Stimulated activated CD4-positive, alpha-beta T cell treated with anti-CD3 and anti-CD28 coated beads, Interleukin-12 subunit alpha, Interleukin-12 subunit beta, amount 100 ng/mL, for 48 hours (primary cell): ENCODE measurements around the gene REEP1.
"Not testable (repeated sequence)": the region's sequence is repeated elsewhere in the genome, so short reads cannot be mapped to it uniquely, and the experiment has no call there.

Experiments used
- DNase-seq, 3 donors: peaks; one replicate each; pipeline ENCODE4 v3.0.0-alpha.2; 2020; ENCODE audit warnings: low read depth in 2 of 3, low spot score in 1 of 3

REEP1 gene

DNA sequence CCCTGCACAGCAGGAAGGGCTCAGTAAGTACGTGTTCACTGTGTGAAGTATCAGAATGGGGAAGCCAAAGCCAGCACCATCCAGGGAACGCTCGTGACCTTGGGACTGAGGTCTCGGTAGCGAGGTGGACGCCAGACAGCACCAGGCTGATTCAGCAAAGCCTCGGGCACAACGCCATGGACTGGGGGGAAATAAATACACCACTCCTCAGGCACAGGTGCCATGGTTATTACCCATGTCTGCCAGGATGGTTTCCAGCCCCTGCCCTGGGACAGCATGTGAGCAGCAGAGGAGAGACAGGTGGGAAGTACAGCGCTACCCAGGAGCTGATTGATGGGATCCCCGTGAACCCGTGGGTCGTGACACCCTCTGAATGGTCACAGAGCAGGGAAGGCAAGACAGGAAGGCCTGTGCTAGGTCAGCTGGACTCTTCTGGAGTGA lies 53.0 kb downstream of the REEP1 start:
- no peak for DNase-seq

DNA sequence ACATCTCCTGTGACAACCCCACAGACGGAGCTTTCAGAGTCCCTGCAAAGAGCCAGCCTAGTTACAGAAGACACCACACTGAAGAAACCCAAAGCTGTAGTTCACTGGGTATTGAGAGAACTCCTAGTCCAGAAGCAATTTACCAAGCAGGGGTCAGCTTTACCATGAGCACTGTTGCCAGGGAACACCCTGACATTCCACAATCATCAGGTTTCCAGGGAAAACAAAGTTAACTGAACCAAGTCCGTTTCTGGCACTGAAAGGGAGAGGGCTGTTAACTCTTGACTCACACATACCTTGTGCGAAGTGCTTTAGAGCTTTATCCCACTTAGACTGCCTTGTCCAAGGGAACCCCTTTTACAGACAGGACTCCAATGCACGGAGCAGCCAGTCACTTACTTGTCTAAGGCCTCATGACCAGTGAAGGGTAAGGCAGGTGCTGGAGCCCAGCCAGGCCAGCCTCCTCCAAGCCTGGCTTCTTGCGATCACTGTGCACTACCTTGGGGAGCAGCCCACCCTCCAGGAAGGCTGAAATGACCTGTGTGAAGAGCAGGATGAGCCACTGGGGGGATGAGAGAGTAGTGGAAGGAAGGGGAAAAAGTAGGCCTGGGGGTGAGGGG lies 53.9 kb downstream of the REEP1 start:
- DNase-seq, result no peak

DNA sequence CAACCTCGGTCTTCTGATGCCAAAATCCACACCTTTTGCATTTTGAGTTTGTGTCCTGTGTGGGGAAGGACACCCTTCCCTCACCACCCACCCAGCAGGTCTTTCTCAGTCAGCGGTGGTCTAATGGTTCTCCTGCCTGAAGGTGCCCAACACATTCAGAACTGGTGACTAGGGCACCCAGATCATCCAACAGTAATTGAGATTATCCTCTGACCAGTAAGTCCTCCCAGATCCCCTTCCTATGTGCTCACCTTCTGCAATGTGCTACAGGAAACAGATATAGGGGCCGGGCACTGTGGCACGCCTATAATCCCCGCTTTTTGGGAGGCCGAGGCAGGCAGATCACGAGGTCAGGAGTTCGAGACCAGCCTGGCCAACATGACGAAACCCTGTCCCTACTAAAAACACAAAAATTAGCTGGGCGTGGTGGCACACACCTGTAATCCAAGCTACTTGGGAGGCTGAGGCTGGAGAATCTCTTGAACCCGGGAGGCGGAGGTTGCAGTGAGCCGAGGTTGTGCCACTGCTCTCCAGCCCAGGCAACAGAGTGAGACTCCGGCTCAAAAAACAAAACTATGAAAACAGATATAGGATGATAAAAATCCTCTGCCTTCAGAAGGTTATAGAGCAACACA lies 56.2 kb downstream of the REEP1 start:
- DNase-seq, result no peak

DNA sequence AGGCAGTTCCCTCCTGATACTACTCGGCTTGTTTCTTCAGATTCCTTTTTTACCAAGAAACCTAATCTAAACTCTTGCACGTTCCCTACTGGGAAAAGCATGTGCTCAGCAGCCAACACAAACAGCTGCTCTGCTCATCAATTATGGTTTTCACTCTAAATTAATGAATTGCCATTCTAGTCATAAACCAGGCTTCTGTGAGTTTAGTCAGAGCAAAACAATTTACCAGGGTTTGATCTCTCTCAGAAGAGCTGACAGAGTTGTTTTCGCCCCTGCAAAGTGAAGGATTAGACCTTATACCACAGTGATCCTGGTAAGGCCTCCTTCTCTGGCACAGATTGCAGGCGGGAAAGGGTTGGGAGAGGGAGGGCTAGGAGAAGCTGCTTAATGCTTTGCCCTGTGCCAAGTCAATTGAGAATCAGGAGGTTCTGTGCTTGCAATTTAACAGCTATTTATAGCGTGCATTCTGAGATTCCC lies 57.2 kb downstream of the REEP1 start:
- DNase-seq, result no peak

DNA sequence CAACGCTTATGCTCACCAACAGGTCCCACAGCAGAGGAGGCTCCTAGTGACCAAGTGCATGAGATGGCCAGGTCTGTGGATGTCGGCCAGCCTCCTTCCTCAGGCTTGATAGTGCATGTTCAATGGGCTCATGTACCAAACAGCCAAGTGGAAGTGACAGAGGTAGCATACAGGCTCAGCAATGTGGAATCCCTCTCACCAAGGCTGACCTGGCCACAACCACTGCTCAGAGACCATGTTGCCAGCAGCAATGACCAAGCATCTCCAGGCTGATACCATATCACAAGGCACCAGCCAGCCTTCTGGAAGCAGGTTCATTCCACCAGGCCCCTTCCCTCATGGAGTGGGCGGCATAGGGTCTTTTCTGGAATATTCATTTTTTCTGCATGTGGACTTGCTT lies 61.5 kb downstream of the REEP1 start:
- no peak for DNase-seq

DNA sequence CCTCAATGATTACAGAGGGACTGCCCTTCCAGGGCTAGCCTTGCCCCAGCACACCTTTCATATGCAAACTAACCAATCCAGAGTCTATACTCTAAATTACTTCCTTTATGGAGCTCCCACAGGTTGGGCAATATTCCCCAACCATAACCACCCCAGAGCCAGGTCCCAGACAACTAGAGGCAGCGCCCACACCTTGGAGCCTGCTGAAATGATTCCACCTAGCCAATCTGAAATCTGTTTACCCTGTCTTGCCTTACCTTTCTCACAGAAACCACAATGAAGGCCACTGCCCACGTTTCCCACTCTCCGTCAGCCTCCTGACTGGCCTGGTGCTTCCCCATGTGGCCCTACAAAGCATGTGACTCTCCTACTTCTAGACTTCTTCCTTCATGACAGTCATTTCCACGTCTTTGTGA lies 62.0 kb downstream of the REEP1 start:
- DNase-seq, result no peak

DNA sequence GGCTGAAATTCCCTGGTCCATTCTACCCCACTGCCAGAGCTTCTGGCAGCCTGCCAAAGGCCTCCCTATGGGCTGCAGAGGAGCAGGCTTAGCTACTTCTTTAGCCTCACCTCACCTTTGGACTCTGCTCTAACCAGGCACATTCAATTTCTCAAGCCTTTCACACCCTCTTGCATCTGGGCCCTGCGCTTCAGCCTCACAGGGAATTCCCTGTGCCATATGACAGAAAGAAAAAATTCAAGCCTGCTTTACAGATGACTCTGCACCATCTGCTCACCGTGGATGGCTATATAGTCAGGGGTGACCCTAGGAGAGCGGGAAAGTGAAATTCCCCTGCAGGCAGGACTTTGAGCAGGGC lies 62.5 kb downstream of the REEP1 start:
- DNase-seq, result no peak

DNA sequence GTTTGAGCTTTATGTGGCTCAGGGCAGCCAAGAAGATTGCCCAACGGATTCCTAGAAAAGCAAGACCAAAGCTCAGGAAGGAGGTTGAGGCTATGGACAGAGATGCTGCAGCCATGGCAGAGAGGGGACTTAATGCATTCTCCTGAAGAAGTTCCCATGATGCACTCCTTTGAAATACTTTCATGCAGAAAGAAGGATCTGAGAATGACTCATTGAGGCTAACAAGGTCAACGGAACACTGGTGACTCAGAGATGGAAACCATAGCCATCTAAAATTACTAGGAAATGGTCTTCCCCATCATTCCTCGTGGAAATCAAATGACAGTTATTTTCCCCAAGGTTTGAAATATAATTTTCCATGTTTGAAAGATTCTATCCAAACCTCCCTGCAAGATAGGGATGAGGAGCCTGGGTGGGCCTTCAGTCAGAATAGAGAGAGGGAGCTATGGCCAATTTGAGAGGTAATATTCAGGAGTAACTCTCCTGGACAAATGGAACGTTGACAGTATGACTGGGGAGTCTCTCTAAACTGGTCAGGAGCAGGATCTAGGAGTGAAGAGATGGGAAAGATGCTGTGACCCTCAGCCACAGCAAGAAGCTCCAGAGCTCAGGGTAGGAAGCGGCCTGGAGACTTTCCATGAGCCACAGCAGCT lies 63.0 kb downstream of the REEP1 start:
- DNase-seq, result no peak

DNA sequence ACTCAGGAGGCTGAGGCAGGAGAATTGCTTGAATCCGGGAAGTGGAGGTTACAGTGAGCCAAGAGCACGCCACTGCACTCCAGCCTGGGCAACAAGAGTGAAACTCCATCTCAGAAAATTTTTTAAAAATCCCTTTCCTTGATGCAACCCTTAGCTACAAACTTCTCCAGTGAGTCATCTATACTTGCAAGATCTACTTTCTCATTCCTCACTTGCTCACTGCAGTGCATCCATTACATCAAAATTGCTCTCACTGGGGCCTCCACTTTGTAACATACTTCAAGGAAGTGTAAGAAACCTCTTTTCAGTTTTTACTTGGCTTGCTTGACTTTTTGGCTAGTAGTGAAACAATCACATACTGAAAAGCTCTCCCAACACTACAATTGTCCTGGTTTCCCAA lies 65.3 kb downstream of the REEP1 start:
- no peak for DNase-seq

DNA sequence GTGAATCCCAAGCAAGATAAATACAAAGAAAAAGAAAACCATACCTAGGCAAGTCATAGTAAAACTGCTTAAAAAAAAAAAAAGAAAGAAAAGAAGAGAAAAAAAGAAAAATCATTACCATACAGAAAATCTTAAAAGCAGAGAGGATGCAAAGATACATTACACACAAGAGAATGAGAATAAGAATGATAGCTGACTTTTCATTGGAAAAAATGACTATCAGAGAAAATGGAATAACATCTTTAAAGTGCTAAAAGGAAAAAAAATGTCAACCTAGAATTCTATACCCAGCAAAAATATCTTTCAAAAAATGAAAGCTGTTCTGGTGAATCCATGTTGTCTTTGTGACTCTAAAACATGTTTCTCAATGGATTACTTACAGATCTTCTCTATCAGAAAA lies 66.2 kb downstream of the REEP1 start:
- no peak for DNase-seq

DNA sequence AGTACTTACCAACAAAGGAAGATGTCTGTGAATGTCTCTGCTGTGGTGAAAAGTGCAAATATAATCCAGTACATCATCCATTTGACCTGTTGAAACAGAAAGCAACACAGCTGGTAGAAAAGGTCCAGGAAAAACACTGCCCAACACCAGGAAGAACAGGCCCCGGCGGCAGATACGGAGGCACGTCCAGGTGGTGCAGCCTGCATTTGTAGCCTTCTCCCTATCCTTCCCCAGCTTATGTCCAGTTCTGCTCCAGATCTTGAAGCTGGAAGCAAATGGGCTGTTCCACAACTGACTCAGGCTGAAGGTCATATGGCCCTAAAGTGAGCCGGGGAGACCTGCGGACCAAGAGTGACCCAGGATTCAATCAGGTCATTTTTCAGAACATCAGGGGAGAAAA lies 73.5 kb downstream of the REEP1 start:
- no peak for DNase-seq

DNA sequence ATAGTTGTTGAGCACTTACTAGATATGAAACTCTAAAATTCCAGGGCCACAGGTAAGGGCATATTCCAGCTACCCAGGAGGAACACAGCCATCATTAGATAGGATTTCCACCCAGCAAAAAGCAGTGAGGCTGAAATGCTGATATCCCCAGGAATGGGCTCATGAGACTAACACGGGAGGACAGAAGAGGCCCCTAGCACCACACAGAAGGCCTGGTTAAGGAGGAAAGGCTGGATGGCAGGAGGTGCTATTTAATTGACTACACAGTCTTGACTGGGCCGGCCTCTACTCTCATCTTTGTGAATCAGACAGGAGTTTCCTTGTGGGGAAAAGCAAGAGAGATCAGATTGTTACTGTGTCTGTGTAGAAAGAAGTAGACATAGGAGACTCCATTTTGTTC lies 76.4 kb downstream of the REEP1 start:
- DNase-seq, result no peak

DNA sequence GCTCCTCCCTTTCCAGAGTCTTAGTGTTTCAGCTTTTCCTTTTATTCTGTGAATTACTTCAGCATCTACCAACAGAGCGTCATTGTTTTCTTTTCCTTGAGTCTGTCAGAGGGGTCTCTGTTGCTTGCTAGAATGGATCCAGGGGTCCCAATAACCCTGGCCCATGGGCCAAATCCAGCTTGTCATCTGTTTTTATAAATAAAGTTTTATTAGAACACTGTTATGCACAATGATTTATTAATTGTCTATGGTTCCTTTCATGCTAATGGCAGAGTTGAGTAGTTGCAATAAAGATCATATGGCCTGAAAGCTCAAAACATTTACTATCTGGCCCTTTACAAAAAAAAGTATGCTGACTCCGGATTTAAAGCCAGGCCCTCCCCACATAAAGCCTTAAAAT lies 79.3 kb downstream of the REEP1 start:
- no peak for DNase-seq

DNA sequence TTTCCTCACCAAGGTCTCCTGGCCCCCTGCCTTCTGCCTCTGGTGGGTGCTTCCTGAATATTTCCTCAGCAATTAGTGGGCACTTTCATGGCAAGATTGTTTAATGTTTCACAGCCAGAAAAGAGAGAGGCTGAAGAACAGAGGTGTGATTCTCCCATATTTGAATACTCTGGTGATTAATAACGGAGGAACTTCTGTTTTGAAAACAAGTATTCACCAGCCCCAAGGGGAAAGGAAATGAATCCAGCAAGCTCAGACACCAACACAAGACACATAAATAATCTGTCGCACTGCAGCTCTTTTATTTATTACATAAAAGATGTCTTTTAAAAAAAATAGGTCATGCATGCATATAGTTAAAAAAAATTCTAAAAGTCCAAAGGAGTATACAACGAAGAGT lies 80.4 kb downstream of the REEP1 start:
- no peak for DNase-seq

DNA sequence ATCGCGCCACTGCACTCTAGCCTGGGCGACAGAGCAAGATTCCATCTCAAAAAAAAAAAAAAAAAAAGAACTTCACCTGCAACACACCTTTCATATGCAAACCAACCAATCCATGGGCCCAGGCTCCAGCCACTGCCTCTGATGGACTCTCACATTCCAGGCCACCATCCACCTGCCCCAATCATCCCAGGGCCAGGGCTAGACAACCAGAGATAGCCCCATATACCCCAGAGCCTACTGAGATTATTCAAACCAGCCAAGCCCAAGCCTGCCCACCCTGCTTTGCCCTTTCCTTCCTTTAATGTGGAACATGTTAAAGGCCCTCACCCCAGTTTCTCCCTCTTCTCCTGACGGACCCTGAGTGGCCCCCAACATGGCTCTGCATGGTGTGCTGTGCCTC lies 81.1 kb downstream of the REEP1 start:
- no peak for DNase-seq

DNA sequence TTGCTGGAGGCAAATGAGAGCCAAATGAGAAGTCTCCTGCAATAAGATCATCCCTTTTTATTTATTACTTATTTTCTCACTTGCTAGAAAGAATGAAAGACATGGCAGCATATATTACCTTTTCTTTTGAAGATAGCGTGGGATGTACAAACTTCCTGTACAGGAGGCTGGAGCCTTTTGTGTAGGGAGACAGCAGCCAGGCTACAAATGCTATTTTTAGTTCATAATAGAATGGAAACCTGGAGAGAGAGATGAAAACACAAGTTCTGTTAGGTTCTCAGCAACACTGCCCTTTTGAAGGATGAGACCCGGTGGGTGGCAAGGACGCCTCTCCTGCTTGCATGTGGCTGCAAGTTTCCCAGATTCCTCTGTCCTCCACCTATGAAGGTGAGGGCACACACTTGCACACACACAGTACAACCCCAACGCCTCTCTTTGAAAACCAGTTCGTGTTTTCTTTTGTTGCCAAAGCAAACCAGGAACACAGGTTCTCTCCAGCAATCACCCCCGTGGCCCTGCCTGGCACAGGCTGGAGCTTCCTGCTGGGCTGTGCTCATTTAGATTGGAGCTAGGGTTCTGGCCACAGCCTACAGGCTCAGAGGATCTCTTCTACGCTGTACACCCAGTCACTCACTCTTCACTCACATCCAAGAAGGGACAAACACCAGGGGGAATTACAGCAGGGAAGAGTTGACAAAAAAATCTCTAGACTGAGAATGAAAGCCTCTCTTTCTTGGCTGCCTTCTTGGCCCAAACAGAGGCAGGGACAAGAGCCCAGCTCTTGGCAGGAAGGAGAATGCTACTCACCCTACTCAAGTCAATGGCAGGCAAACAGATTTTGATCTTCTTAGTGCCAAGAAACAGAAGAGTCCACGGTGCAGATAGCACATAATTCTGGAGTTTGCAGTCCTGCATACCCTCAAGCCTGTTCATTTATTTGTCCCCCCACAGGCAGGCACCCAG lies 82.6 kb downstream of the REEP1 start:
- no peak for DNase-seq

DNA sequence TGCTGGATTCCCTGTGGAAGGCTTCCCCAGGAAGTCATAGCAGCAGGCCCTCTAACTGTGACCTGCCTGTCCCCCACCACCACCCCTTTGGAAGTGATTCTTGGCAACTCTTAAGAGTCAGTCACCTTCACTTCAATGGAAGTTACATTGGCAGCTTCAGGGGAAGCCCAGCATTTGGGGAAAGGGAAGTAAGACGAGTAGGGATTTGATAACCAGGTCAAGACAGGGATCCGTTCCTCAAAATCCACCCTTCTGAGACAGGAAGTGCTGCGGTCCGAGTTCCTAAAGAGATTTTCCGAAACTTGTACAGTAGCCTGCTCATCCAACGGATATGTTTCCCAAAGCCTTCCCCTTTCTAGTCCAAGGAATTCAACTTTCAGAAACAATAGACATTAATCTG lies 84.0 kb downstream of the REEP1 start:
- DNase-seq, result no peak

DNA sequence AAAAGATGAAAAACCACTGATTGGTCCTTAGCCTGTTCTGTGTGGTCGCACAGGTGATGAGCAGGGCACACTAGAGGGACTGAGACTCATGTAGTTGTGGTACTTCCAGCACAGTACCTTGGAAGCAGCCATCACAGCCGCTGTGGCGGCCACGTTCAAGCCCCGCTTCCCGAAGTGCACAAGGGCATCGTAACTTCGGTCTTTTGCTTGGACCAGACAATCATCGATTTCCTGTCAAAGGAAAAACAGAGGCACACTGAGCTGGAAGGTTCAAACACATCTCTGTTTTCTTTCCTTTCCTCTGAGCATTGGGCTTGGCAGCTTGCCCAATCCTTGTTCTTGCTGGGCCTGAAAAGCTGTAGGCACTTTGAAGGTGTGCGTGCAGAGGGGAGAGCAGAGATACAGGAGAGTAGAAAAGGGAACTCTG lies 85.6 kb downstream of the REEP1 start:
- no peak for DNase-seq

DNA sequence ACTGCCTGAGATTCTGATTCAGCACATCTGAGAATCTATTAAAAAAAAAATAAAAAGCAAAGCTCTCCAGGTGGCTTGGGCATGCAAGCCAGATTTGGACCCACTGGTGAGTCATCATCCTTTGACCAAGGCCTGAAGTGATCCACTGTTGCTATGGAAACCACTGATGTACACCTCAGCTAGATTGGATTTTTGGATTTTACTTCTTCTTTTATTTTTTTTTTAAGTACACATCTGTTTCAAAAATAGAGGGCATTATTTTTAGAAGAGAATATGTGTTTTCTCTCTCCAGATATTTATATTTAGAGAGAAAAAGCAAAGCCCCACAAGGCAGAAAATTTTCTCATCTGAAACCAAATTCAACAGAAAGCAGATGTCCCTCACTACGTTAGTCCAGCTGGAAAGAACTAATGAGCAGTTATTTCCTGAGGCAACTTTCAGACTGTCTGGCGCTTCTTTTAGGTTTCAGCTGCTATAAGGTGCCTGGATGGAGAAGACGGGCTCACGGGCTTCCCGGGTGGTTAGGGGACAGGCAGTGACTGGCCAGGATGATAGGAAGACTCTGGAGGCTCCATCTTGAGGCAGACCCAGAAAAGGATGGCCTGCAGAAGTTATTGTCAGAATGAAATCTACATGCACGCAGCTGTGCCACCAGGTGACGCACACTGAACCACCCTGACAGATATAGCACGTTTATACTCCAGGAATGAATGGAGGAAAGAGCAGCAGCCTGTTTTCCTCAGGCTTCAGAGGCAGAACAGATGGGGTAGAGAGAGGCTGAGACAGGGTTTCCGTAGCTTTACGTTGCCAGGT lies 87.6 kb downstream of the REEP1 start:
- DNase-seq, result no peak

DNA sequence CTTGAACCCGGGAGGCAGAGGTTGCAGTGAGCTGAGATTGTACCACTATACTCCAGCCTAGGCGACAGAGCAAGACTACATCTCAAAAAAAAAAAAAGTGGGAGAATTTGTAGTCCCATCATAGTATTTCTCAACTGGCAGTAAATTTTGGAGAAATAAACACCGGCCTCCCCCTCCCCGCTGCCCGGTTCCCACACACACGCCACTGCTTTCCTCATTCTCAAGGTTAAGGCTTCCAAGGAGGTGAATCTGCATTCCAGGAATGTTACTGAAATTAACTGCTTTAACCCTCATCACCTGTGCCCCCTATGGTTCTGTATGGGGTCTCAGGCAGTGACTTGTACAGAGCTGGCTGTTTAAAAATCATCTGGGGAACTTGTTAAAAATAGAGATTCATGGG lies 88.2 kb downstream of the REEP1 start:
- DNase-seq, result no peak

DNA sequence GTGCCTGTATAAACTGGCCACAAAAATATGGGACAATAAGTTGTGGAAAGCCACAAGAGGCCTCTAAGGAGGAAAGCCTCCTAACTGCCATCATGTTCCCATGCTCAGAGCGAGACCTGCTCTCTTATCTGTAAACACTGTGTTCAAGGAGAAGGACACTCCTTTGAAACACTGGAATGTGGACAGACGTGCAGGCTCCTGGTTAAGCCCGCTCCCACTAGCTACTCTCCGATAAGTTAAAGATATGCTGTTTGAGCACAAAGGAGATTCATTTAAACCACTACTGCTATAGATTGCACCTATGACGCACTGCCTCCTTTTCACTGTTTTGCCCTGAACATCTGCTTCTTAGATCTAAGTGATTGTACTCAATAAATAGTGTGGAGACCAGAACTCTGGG lies 92.2 kb downstream of the REEP1 start:
- not testable (repeated sequence) for DNase-seq
